IMR-90 (cell line): Measurements from ENCODE around the gene TMEM14A. TPM values are rescaled to one million over a fixed set of nuclear protein-coding genes. Genes with fewer than 3 reads are reported as not detected.

Experiments used
- ATAC-seq: fragments of 200-7000 bp; cut with Tn5 transposase; 2 replicates; pipeline ENCODE4 v1.9.1; 2020; ENCODE audit warnings: low read depth, mild to moderate bottlenecking, moderate library complexity
- BruUV-seq: library from RNA; stranded (reverse); fragments of 400-500 nt; replicated peaks from 2 replicates; lab custom pipeline; 2021; lab: Mats Ljungman, UMichigan
- CTCF ChIA-PET: fragments of 300-600 bp; formaldehyde crosslinking; extraction: SDS; loops from one replicate; lab custom pipeline; 2021; ENCODE audit warnings: antibody characterized with exemption; lab: Yijun Ruan, JAX
- POLR2A ChIA-PET: fragments of 300-600 bp; sonication (Branson Sonifier 250); formaldehyde crosslinking; loops from one replicate; lab custom pipeline; 2022; ENCODE audit warnings: antibody characterized with exemption; ENCODE audit not compliant: unreplicated experiment; lab: Charles Lee
- DNase-seq: peaks from one replicate; pipeline ENCODE4 v3.0.0; 2013
- H2AFZ ChIP-seq: replicated peaks from 2 replicates; pipeline ENCODE3; 2013; ENCODE audit warnings: low read length, mild to moderate bottlenecking; ENCODE audit not compliant: poor library complexity
- H2AK5ac ChIP-seq: 2 replicates; pipeline ENCODE4 v1.6.1; 2013; ENCODE audit warnings: low read depth, low read length, inconsistent platforms
- H2AK9ac ChIP-seq: replicated peaks from 2 replicates; pipeline ENCODE3; 2013; ENCODE audit warnings: mild to moderate bottlenecking, low read depth, low read length, moderate library complexity; ENCODE audit not compliant: poor library complexity
- H2BK120ac ChIP-seq: 2 replicates; pipeline ENCODE4 v1.6.1; 2013; ENCODE audit warnings: low read depth, low read length, inconsistent platforms
- H2BK15ac ChIP-seq: 3 replicates; pipeline ENCODE4 v1.6.1; 2013; ENCODE audit warnings: low read depth, low read length, inconsistent platforms
- H2BK20ac ChIP-seq: 2 replicates; pipeline ENCODE4 v1.6.1; 2013; ENCODE audit warnings: low read depth, mild to moderate bottlenecking, inconsistent platforms, low read length, moderate library complexity
- H2BK5ac ChIP-seq: 2 replicates; pipeline ENCODE4 v1.6.1; 2013; ENCODE audit warnings: mild to moderate bottlenecking, low read depth, low read length, inconsistent platforms; ENCODE audit not compliant: poor library complexity, severe bottlenecking
- H3K14ac ChIP-seq: replicated peaks from 2 replicates; pipeline ENCODE4 v1.6.1; 2013; ENCODE audit warnings: low read depth, low read length, inconsistent platforms
- H3K18ac ChIP-seq: 2 replicates; pipeline ENCODE4 v1.6.1; 2013; ENCODE audit warnings: low read depth, low read length, control low read depth
- H3K23ac ChIP-seq: 2 replicates; pipeline ENCODE4 v1.6.1; 2013; ENCODE audit warnings: low read depth, low read length, inconsistent platforms
- H3K27ac ChIP-seq: 2 replicates; pipeline ENCODE4 v1.5.1; 2013; ENCODE audit warnings: mild to moderate bottlenecking, control low read depth, low read length; ENCODE audit not compliant: insufficient read depth
- H3K27me3 ChIP-seq: 2 replicates; pipeline ENCODE4 v1.6.1; 2013; ENCODE audit warnings: low read length; ENCODE audit not compliant: control insufficient read depth, insufficient read depth
- H3K36me3 ChIP-seq: 2 replicates; pipeline ENCODE4 v1.6.1; 2013; ENCODE audit warnings: low read length, mixed read lengths; ENCODE audit not compliant: control insufficient read depth, insufficient read depth
- H3K4ac ChIP-seq: 2 replicates; pipeline ENCODE4 v1.6.1; 2013; ENCODE audit warnings: low read depth, low read length, inconsistent platforms
- H3K4me1 ChIP-seq: 2 replicates; pipeline ENCODE4 v1.6.1; 2013; ENCODE audit warnings: low read length, mixed read lengths; ENCODE audit not compliant: control insufficient read depth, insufficient read depth
- H3K4me2 ChIP-seq: 2 replicates; pipeline ENCODE4 v1.6.1; 2013; ENCODE audit warnings: low read depth, mild to moderate bottlenecking, control low read depth, low read length, moderate library complexity
- H3K4me3 ChIP-seq: 2 replicates; pipeline ENCODE4 v1.5.1; 2013; ENCODE audit warnings: low read depth, mild to moderate bottlenecking, control low read depth, low read length, moderate library complexity; ENCODE audit not compliant: insufficient read depth
- H3K56ac ChIP-seq: 2 replicates; pipeline ENCODE4 v1.6.1; 2013; ENCODE audit warnings: low read length, inconsistent platforms; ENCODE audit not compliant: insufficient read depth; ENCODE audit errors: extremely low read depth
- H3K79me1 ChIP-seq, 2 experiments: 2 replicates each; pipeline ENCODE4 v1.6.1; 2013; ENCODE audit warnings: low read length in 2 of 2, inconsistent platforms in 1 of 2, low read depth in 1 of 2
- H3K9ac ChIP-seq: 2 replicates; pipeline ENCODE4 v1.6.1; 2013; ENCODE audit warnings: low read depth, low read length, control low read depth
- H3K9me1 ChIP-seq: 2 replicates; pipeline ENCODE4 v1.6.1; 2013; ENCODE audit warnings: low read length, inconsistent platforms; ENCODE audit not compliant: insufficient read depth
- H3K9me3 ChIP-seq: 2 replicates; pipeline ENCODE4 v1.6.1; 2013; ENCODE audit warnings: low read length; ENCODE audit not compliant: control insufficient read depth, insufficient read depth
- H4K20me1 ChIP-seq: 2 replicates; pipeline ENCODE4 v1.6.1; 2013; ENCODE audit warnings: low read length, inconsistent platforms; ENCODE audit not compliant: insufficient read depth
- H4K5ac ChIP-seq: 2 replicates; pipeline ENCODE4 v1.6.1; 2013; ENCODE audit warnings: mild to moderate bottlenecking, low read depth, low read length, control low read depth
- H4K8ac ChIP-seq, 2 experiments: 2 replicates each; pipeline ENCODE4 v1.6.1; 2013; ENCODE audit warnings: low read depth in 2 of 2, low read length in 2 of 2, control low read depth in 1 of 2, inconsistent platforms in 1 of 2
- H4K91ac ChIP-seq: 2 replicates; pipeline ENCODE4 v1.6.1; 2013; ENCODE audit warnings: low read depth, low read length, inconsistent platforms; ENCODE audit not compliant: insufficient read depth
- BHLHE40 ChIP-seq: fragments of 150-350 bp; IDR thresholded peaks from 2 replicates; pipeline ENCODE4 v1.6.1; 2016; ENCODE audit warnings: mild to moderate bottlenecking, low read depth, low read length
- CEBPB ChIP-seq: IDR thresholded peaks from 2 replicates; pipeline ENCODE4 v1.6.1; 2012; ENCODE audit warnings: low read depth, low read length, improper control_type of control experiment
- FOS ChIP-seq: fragments of 150-350 bp; IDR thresholded peaks from 2 replicates; pipeline ENCODE4 v1.6.1; 2016; ENCODE audit warnings: low read depth, low read length
- MAFK ChIP-seq: IDR thresholded peaks from 2 replicates; pipeline ENCODE4 v1.6.1; 2012; ENCODE audit warnings: low read depth, low read length, improper control_type of control experiment
- MAZ ChIP-seq: IDR thresholded peaks from 2 replicates; pipeline ENCODE4 v1.6.1; 2012; ENCODE audit warnings: low read depth, mild to moderate bottlenecking, low read length, improper control_type of control experiment, moderate library complexity, borderline replicate concordance
- NFE2L2 ChIP-seq: fragments of 150-350 bp; IDR thresholded peaks from 2 replicates; pipeline ENCODE4 v1.6.1; 2016; ENCODE audit warnings: low read depth, mild to moderate bottlenecking, low read length
- POLR2A ChIP-seq: IDR thresholded peaks from 2 replicates; pipeline ENCODE4 v1.6.1; 2012; ENCODE audit warnings: mild to moderate bottlenecking, low read depth, low read length
- RAD21 ChIP-seq: IDR thresholded peaks from 2 replicates; pipeline ENCODE4 v1.6.1; 2012; ENCODE audit warnings: low read length, improper control_type of control experiment
- RFX5 ChIP-seq: IDR thresholded peaks from 2 replicates; pipeline ENCODE4 v1.8.0; 2012; ENCODE audit warnings: low read depth, mild to moderate bottlenecking, low read length, moderate library complexity
- SMC3 ChIP-seq: fragments of 150-350 bp; IDR thresholded peaks from 2 replicates; pipeline ENCODE4 v1.6.1; 2016; ENCODE audit warnings: low read depth, mild to moderate bottlenecking, antibody characterized with exemption, low read length, moderate library complexity
- WGBS, 2 experiments: methylation state at CpG; one replicate each; pipeline versions ENCODE4 v1.1.5 to v1.1.7; 2013; ENCODE audit warnings: missing lambda C conversion rate in 2 of 2; ENCODE audit not compliant: insufficient read length in 1 of 2; ENCODE audit errors: extremely low coverage in 2 of 2; 5-methylcytosine and 5-hydroxymethylcytosine counted together
- dilution Hi-C: fragments of 300-500 bp; cut with HindIII; formaldehyde crosslinking; loops from one replicate; pipeline ENCODE4 v1.14.3; 2018; ENCODE audit warnings: low sequenced_read_pairs; ENCODE audit not compliant: unreplicated experiment
- in situ Hi-C: fragments of 300-500 bp; cut with MboI; formaldehyde crosslinking; loops from 3 replicates; pipeline ENCODE4 v1.14.3; 2019; ENCODE audit warnings: low sequenced_read_pairs, inconsistent platforms, mixed read lengths
- intact Hi-C: fragments of 100-400 bp; cut with micrococcal nuclease; formaldehyde crosslinking; loops from 2 replicates; pipeline ENCODE4 v1.10.0; 2022
- polyA plus RNA-seq, 3 experiments: library from polyadenylated mRNA; depleted of rRNA; stranded (reverse); fragments of >200 nt; gene quantifications; 2 replicates each; pipeline ENCODE4 v1.2.3, GENCODE V29; 2012; ENCODE audit warnings: low replicate concordance in 1 of 3
- total RNA-seq: library from RNA; depleted of rRNA; stranded (reverse); fragments of >200 nt; gene quantifications from 2 replicates; pipeline ENCODE4 v1.2.3, GENCODE V29; 2012
- TF ChIP-seq, protein P1 (sequence below): fragments of 150-350 bp; IDR thresholded peaks from 2 replicates; pipeline ENCODE4 v1.6.1; 2016; ENCODE audit warnings: low read depth, mild to moderate bottlenecking, low read length, moderate library complexity, borderline replicate concordance
- TF ChIP-seq, protein P2 (sequence below): fragments of 150-350 bp; IDR thresholded peaks from 2 replicates; pipeline ENCODE4 v1.6.1; 2017; ENCODE audit warnings: mild to moderate bottlenecking, antibody characterized with exemption, low read length, low read depth

Gene TMEM14A
- total and polyA plus RNA-seq, 2 of the 4 experiments (the other 2 are of a cell fraction) = 18.5 to 25.1 TPM

DNA sequence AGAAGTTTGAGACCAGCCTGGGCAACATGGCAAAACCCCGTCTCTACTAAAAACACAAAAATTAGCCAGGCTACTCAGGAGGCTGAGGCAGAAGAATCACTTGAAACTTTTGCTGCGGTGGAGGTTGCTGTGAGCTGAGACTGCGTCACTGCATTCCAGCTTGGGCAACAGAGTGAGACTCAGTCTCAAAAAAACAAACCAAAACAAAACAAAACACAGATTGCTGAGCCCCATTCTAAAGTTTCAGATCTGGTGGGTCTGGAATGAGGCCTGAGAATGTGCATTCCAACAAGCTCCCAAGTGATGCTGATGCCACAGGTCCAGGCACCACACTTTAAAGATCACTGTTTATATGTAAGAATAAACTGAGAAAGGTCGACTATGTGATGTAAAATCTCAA is 24.9 kb upstream of the TMEM14A start:
- Histone ChIP-seq H3K27me3 (no peaks in the 10 kb centered on the region), H2AK9ac (no peak overlapping the region), H3K4me2 (no peak overlapping the region), H2BK15ac (no peak overlapping the region), H3K23ac (no peak overlapping the region), H2BK5ac (no peak overlapping the region), H3K14ac (no peak overlapping the region), H3K4ac (no peak overlapping the region), H4K91ac (peak overlapping the region; percentile 52), H3K27ac (no peak overlapping the region), H3K4me3 (no peak overlapping the region), H3K18ac (no peak overlapping the region), H2AK5ac (peak overlapping the region; percentile 45; the same call in 1 of the 2 replicates), H3K56ac (no peak overlapping the region), H3K4me1 (peaks cover 9% of the 10 kb centered on the region), H3K9me3 (no peaks in the 10 kb centered on the region), H3K9me1 (peaks cover 10% of the 10 kb centered on the region), H2AFZ (no peak overlapping the region), H4K8ac (no peak overlapping the region), H3K79me1 (no peaks in the 10 kb centered on the region), H4K20me1 (no peaks in the 10 kb centered on the region), H2BK20ac (no peak overlapping the region), H3K36me3 (no peaks in the 10 kb centered on the region), H4K5ac (no peak overlapping the region), H2BK120ac (peak overlapping the region; percentile 21; the same call in 1 of the 2 replicates), H3K9ac (no peak overlapping the region)
- peak; percentile 44 for DNase-seq
- POLR2A ChIA-PET = interaction anchor here (0.6 kb wide), 1 partner anchor 69 kb away, joined by 3 read pairs; the partner anchor contains the start of gene TRAM2
- ATAC-seq = peak; percentile 33
- no CpG with 5 or more reads among the region's 4 CpGs for WGBS, 2 experiments
- dilution Hi-C loops (no loop called here), intact Hi-C loops (loop anchor here (5.0 kb wide), 1 partner anchor 34 kb away; no protein-coding TSS in a partner anchor), in situ Hi-C loops (loop anchor here (10.0 kb wide), 1 partner anchor 131 kb away; no protein-coding TSS in a partner anchor)
- CTCF ChIA-PET = no interaction called here
- no TSS peak for BruUV-seq
- TF ChIP-seq, protein P1, sequence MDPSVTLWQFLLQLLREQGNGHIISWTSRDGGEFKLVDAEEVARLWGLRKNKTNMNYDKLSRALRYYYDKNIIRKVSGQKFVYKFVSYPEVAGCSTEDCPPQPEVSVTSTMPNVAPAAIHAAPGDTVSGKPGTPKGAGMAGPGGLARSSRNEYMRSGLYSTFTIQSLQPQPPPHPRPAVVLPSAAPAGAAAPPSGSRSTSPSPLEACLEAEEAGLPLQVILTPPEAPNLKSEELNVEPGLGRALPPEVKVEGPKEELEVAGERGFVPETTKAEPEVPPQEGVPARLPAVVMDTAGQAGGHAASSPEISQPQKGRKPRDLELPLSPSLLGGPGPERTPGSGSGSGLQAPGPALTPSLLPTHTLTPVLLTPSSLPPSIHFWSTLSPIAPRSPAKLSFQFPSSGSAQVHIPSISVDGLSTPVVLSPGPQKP = no peak
- TF ChIP-seq RFX5 (no peak), POLR2A (no peak), NFE2L2 (no peak), CEBPB (no peak), RAD21 (no peak), MAZ (no peak), BHLHE40 (no peak), MAFK (no peak), SMC3 (no peak), FOS (no peak)
- TF ChIP-seq, protein P2, sequence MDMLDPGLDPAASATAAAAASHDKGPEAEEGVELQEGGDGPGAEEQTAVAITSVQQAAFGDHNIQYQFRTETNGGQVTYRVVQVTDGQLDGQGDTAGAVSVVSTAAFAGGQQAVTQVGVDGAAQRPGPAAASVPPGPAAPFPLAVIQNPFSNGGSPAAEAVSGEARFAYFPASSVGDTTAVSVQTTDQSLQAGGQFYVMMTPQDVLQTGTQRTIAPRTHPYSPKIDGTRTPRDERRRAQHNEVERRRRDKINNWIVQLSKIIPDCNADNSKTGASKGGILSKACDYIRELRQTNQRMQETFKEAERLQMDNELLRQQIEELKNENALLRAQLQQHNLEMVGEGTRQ = no peak
